ENCODE data around the gene CD44.

The CD44 gene

DNA sequence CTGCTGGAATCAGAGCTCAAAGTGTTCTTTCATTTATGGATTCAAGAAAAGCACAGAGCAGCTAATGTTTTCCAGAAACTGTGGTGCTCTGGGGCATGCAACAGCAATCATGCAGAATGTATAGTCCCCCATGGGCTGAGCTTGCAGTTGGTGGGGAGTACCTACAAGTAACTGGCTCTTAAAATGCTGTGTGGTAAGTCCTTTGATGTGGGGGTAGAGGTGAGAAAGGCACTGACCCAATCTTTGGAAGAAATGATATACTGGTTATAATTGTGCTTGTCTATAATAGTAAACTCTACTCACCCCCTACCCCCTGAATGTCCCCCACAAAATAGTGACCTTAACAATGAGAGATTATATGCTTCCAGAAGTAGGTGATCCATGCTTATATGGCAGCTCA lies 29.1 kb upstream of the CD44 start:
- Histone ChIP-seq H3K27me3 (no peaks in the 10 kb centered on the region), H3K9me3 (no peaks in the 10 kb centered on the region), H3K4me1 (no peaks in the 10 kb centered on the region; the same call in 1 of the 2 replicates), H3K36me3 (no peaks in the 10 kb centered on the region), H3K4me3 (ENCODE audit: low read depth, low read length) (no peak overlapping the region)
- no peak for DNase-seq
- TF ChIP-seq, protein P1, sequence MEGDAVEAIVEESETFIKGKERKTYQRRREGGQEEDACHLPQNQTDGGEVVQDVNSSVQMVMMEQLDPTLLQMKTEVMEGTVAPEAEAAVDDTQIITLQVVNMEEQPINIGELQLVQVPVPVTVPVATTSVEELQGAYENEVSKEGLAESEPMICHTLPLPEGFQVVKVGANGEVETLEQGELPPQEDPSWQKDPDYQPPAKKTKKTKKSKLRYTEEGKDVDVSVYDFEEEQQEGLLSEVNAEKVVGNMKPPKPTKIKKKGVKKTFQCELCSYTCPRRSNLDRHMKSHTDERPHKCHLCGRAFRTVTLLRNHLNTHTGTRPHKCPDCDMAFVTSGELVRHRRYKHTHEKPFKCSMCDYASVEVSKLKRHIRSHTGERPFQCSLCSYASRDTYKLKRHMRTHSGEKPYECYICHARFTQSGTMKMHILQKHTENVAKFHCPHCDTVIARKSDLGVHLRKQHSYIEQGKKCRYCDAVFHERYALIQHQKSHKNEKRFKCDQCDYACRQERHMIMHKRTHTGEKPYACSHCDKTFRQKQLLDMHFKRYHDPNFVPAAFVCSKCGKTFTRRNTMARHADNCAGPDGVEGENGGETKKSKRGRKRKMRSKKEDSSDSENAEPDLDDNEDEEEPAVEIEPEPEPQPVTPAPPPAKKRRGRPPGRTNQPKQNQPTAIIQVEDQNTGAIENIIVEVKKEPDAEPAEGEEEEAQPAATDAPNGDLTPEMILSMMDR (IDR thresholded peaks at IDR 0.05; ENCODE audit: low read depth, low read length): no peak

DNA sequence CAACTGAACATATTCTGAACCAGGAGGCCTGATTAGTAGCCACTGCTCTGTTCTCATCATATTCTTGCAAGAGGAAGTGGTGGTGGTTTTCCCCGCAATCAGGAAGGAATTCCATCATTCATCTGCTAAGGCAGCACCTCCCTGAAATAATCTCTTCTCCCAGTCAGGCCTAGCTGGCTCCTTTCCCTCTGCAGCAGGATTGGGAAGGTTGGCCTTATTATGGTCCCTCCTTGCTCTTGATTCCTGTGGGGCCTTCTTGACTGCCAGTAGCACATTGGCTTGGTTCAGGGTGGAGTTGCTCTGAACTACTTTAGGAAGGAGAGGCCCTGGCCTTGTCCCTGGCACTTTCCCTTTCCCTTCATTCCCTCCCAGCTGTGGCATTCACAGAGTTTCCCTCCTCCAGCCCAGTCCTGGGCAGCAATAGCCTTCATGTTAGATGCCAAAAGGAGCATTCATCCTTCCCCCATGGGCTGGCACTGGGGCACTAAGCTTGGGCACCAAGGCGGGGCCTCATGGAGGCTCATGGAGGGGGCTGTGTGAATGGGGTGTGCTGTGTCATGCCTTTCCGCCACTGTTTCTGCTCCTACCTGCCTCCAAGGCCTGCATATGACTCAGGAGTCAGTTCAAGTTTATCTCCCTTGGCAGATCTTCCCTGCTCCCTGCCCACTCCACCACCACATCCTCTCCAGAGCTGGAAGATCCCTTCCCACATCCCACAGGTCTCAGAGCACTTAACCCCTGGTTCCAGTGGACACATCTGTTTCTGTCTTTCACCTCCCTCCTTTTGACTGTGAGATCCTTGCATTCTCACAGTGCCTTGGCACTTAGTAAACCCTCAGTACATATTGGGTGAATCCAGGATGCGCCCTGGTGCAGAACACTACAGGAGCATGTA lies 27.6 kb upstream of the CD44 start:
- Histone ChIP-seq H3K4me1 (no peaks in the 10 kb centered on the region), H3K9me3 (no peaks in the 10 kb centered on the region), H3K4me3 (ENCODE audit: low read depth, low read length) (no peak overlapping the region), H3K36me3 (no peaks in the 10 kb centered on the region), H3K27me3 (no peaks in the 10 kb centered on the region)
- DNase-seq: no peak
- TF ChIP-seq, protein P1 (IDR thresholded peaks at IDR 0.05; ENCODE audit: low read depth, low read length): no peak

DNA sequence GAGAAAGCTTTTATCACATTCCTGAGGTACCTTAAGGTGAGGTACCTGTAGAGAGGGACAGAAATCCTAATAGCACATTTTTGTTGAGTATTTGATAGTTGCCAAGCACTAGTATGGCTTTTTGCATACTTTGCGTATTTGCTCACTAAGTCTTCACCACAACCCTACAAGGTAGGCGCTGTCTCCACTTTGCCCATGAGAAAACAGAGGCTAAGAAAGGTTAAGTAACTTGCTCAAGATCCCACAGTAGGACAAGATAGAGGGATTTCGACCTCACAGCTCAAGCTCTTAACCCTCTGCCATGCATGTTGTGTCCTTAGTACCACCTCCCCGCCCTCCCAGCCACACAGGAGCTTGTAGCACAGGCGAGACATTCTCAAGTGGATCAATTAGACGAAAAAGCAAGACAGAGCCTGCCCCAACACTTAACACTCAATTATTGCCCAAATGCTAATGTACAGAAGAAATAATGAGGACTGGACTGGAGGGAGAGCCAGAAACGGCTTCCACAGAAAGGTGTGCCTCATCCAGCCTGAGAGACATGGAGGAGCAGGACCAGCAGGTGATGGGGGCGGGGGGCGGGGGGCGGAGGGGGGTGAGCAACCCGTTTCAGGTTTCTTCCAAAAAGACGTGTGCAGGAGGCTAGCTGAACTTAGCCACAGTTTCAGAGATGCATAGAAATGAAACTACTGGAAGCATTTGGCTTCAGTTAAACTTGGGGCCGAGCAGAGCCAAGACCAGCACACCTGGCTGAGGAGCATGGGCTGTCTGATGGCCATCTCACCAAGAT lies 26.7 kb upstream of the CD44 start:
- no peak for DNase-seq
- no peak overlapping the region for H3K4me3 ChIP-seq (ENCODE audit: low read depth, low read length)
- H3K36me3 ChIP-seq: no peaks in the 10 kb centered on the region
- no peaks in the 10 kb centered on the region for H3K9me3 ChIP-seq
- H3K4me1 ChIP-seq: no peaks in the 10 kb centered on the region
- TF ChIP-seq, protein P1 (IDR thresholded peaks at IDR 0.05; ENCODE audit: low read depth, low read length): no peak
- no peaks in the 10 kb centered on the region for H3K27me3 ChIP-seq

DNA sequence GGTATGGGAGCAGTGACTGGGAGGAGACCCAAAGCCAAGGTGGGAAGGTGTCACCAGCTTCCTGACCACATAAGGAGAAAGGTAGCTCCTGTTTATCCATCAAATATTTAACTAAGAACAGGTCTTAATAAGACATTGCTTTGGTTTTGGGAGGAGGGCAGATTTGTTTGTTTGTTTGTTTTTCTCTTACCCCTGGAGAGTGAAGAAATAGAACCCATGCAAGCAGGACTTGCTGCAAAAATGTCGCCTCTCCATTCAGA lies 26.2 kb upstream of the CD44 start:
- TF ChIP-seq, protein P1 (IDR thresholded peaks at IDR 0.05; ENCODE audit: low read depth, low read length): no peak
- H3K4me3 ChIP-seq (ENCODE audit: low read depth, low read length): no peak overlapping the region
- no peak for DNase-seq
- H3K9me3 ChIP-seq: no peaks in the 10 kb centered on the region
- no peaks in the 10 kb centered on the region for H3K36me3 ChIP-seq
- H3K27me3 ChIP-seq: no peaks in the 10 kb centered on the region
- H3K4me1 ChIP-seq: no peaks in the 10 kb centered on the region

DNA sequence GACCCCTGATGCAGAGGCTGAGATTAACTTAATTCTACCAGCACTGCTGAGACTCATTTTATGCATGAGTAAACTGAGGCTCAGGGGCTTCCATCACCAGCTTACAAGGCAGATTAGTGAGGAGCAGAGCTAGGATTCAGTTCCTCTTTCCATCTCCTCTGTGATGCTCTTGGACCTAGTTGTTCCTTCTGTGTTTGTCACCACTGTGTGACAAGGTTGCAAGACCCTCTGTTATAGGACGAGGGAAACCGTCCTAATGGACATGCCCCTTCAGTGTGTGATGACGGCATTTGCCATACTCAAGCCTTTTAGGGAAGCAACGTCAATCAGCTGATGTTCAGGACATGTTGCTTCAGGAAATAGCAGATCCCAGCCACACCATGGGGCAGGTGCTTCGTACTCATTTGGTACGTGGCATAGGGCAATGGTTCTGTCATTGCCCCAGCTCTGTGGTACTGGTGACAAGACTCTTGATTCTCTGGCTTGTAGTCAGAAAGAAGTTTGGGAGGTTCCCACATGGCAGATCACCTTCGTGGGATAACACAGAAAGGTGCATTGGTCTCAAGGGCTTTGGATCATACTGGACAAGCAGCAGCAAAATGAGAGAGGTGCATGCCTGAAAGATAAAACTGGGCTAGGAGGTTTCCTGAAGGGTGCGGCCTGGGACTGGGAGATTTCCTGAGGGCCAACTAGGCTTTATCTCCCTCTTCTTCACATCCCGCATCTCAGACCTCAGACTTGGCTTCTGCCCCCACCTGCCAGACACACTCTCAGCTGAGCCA lies 23.9 kb upstream of the CD44 start:
- Histone ChIP-seq H3K27me3 (no peaks in the 10 kb centered on the region), H3K36me3 (no peaks in the 10 kb centered on the region), H3K4me3 (ENCODE audit: low read depth, low read length) (no peak overlapping the region), H3K9me3 (no peaks in the 10 kb centered on the region), H3K4me1 (no peaks in the 10 kb centered on the region)
- no peak for DNase-seq
- TF ChIP-seq, protein P1 (IDR thresholded peaks at IDR 0.05; ENCODE audit: low read depth, low read length): no peak
